PC-9 (cell line): Measurements from ENCODE around the gene STK36. TPM values are rescaled to one million over a fixed set of nuclear protein-coding genes. Genes with fewer than 3 reads are reported as not detected.

Source experiments
- BruUV-seq: library from RNA; stranded (reverse); fragments of 400-500 nt; replicated peaks from 2 replicates; lab custom pipeline; 2021; lab: Mats Ljungman, UMichigan
- CTCF ChIA-PET: fragments of 300-600 bp; sonication (Branson Sonifier 250); formaldehyde crosslinking; loops from one replicate; lab custom pipeline; 2022; ENCODE audit warnings: antibody characterized with exemption; lab: Charles Lee
- POLR2A ChIA-PET: fragments of 300-600 bp; sonication (Branson Sonifier 250); formaldehyde crosslinking; loops from one replicate; lab custom pipeline; 2022; ENCODE audit warnings: antibody characterized with exemption; ENCODE audit not compliant: unreplicated experiment; lab: Charles Lee
- DNase-seq, 2 experiments: peaks; one replicate each; pipeline versions ENCODE4 v3.0.0 to v3.0.0-alpha.2; 2015 to 2022; ENCODE audit warnings: mixed read lengths in 1 of 2
- H2AFZ ChIP-seq: fragments of 200-600 bp; sonication (generic); 2 replicates; pipeline ENCODE4 v1.8.1; 2017; ENCODE audit warnings: antibody characterized with exemption
- H3F3A ChIP-seq: fragments of 200-600 bp; sonication (generic); 2 replicates; pipeline ENCODE4 v1.8.1; 2017; ENCODE audit warnings: antibody characterized with exemption, mild to moderate bottlenecking, low read depth; ENCODE audit not compliant: insufficient read depth
- H3K27ac ChIP-seq: fragments of 200-600 bp; sonication (generic); 2 replicates; pipeline ENCODE4 v1.6.1; 2016; ENCODE audit warnings: mixed run types
- H3K27me3 ChIP-seq: fragments of 200-600 bp; sonication (generic); 2 replicates; pipeline ENCODE4 v1.6.1; 2016; ENCODE audit warnings: low read depth, mixed run types; ENCODE audit not compliant: insufficient read depth
- H3K36me3 ChIP-seq: fragments of 200-600 bp; sonication (generic); 2 replicates; pipeline ENCODE4 v1.6.1; 2016; ENCODE audit warnings: low read depth, mixed run types
- H3K4me1 ChIP-seq: fragments of 200-600 bp; sonication (generic); replicated peaks from 2 replicates; pipeline ENCODE4 v1.6.1; 2016; ENCODE audit warnings: mixed run types; ENCODE audit not compliant: insufficient read depth
- H3K4me2 ChIP-seq: fragments of 200-600 bp; sonication (generic); 2 replicates; pipeline ENCODE4 v1.6.1; 2017; ENCODE audit warnings: mixed run types
- H3K4me3 ChIP-seq: fragments of 200-600 bp; sonication (generic); 2 replicates; pipeline ENCODE4 v1.6.1; 2016; ENCODE audit warnings: mixed run types
- H3K79me2 ChIP-seq: fragments of 200-600 bp; sonication (generic); 2 replicates; pipeline ENCODE4 v1.6.1; 2017; ENCODE audit warnings: low read depth, mixed run types
- H3K9me2 ChIP-seq: fragments of 200-600 bp; sonication (generic); 2 replicates; pipeline ENCODE4 v1.8.1; 2017; ENCODE audit warnings: mild to moderate bottlenecking; ENCODE audit not compliant: insufficient read depth
- H3K9me3 ChIP-seq: fragments of 200-600 bp; sonication (generic); 2 replicates; pipeline ENCODE4 v1.8.1; 2016; ENCODE audit warnings: low read depth; ENCODE audit not compliant: insufficient read depth
- H4K20me1 ChIP-seq: fragments of 200-600 bp; sonication (generic); 2 replicates; pipeline ENCODE4 v1.8.1; 2017; ENCODE audit not compliant: insufficient read depth
- CTCF ChIP-seq: fragments of 200-600 bp; sonication (generic); conservative IDR thresholded peaks from 2 replicates; pipeline ENCODE4 v1.6.1; 2017; ENCODE audit warnings: mixed run types, antibody characterized with exemption, mild to moderate bottlenecking, moderate library complexity
- EZH2 ChIP-seq: fragments of 200-600 bp; sonication (generic); IDR thresholded peaks from 2 replicates; pipeline ENCODE4 v1.8.0; 2017; ENCODE audit warnings: antibody characterized with exemption, low read depth
- intact Hi-C: fragments of 100-400 bp; cut with micrococcal nuclease; formaldehyde crosslinking; loops from one replicate; pipeline ENCODE4 v1.10.0; 2022; ENCODE audit not compliant: unreplicated experiment
- total RNA-seq: library from RNA; stranded (reverse); gene quantifications from 2 replicates; pipeline ENCODE4 v1.2.3, GENCODE V29; 2021

The STK36 gene
- total RNA-seq, 1 experiment from 2014 or later, result 52.9 TPM

DNA sequence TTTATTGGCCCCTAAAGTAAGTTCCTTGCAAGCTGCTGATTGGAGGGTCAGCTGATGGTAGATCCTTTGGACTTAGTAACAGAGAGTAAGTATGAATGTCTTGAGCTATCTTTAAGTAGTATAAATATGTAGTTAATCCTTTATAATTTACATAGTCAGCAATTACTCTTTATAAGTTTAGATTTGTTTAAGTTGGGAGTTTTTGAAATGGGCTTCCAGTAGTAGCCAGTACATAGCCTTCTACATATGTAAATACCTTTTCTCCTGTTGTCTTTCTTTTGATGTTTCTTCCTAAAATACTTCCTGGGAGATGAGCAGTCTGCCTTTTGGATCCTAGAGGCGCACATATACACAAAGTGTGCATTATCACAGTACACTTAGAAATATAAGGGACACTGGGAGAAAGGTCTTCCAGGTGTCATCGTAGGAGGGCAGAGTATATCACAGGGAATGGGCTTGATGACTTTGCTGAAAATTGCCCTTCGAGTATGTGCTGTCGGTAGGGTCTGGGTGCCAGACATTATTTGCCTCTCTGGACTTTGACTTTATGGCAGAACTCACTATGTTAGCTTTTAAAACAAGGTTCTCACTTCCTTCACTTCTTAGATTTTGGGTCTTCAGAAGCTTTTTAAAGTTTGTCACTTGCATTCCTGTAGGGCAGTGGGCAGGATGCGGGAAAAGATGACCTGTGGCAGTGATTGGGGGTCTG is 60.3 kb downstream of the STK36 start:
- Histone ChIP-seq H3F3A (peaks cover 37% of the 10 kb centered on the region), H3K4me2 (peak overlapping the region; percentile 62), H3K36me3 (peaks cover 3% of the 10 kb centered on the region; the same call in 1 of the 2 replicates), H3K9me2 (no peaks in the 10 kb centered on the region), H3K79me2 (peaks cover 58% of the 10 kb centered on the region), H2AFZ (no peak overlapping the region), H3K9me3 (no peaks in the 10 kb centered on the region), H4K20me1 (0 out of 2 replicates have a peak, but pooled peaks cover 3% of the 10 kb centered on the region), H3K4me3 (no peak overlapping the region), H3K4me1 (peaks cover 49% of the 10 kb centered on the region), H3K27me3 (no peaks in the 10 kb centered on the region), H3K27ac (peak overlapping the region; percentile 66)
- DNase-seq, result no peak
- BruUV-seq, result no TSS peak
- no peak for TF ChIP-seq EZH2
- no peak for TF ChIP-seq CTCF
- CTCF ChIA-PET, result interaction anchor here (1.0 to 1.3 kb wide), 2 partner anchors 22 to 115 kb away, joined by 5 to 6 read pairs; partner anchors contain the start of gene TTLL4
- POLR2A ChIA-PET, result interaction anchor here (0.5 to 0.7 kb wide), 3 partner anchors 10 to 170 kb away, joined by 5 to 8 read pairs (median 7); no protein-coding TSS in a partner anchor
- intact Hi-C loops, result loop anchor here (5.0 kb wide), 1 partner anchor 165 kb away; no protein-coding TSS in a partner anchor

GRCh38 chr2:218732761-218733158 is 60.9 kb downstream of the STK36 start:
- CTCF ChIA-PET, result no interaction called here
- DNase-seq, result no peak
- TF ChIP-seq EZH2 (no peak), CTCF (no peak)
- POLR2A ChIA-PET, result no interaction called here
- H3K79me2 ChIP-seq, result peaks cover 58% of the 10 kb centered on the region
- no peaks in the 10 kb centered on the region for H3K9me3 ChIP-seq
- BruUV-seq, result no TSS peak
- H3K27me3 ChIP-seq, result no peaks in the 10 kb centered on the region
- intact Hi-C loops, result loop anchor here (5.0 kb wide), 1 partner anchor 165 kb away; no protein-coding TSS in a partner anchor
- H3K27ac ChIP-seq, result peak overlapping the region; percentile 66
- H2AFZ ChIP-seq, result no peak overlapping the region
- H3K36me3 ChIP-seq, result peaks cover under 1% of the 10 kb centered on the region; the same call in 1 of the 2 replicates
- H3K9me2 ChIP-seq, result no peaks in the 10 kb centered on the region
- H3K4me2 ChIP-seq, result no peak overlapping the region
- 0 out of 2 replicates have a peak, but pooled peaks cover 3% of the 10 kb centered on the region for H4K20me1 ChIP-seq
- peaks cover 43% of the 10 kb centered on the region for H3K4me1 ChIP-seq
- peaks cover 31% of the 10 kb centered on the region for H3F3A ChIP-seq
- no peak overlapping the region for H3K4me3 ChIP-seq

- peak overlapping the region; percentile 21; the same call in 1 of the 2 replicates for H3K4me2 ChIP-seq
- H2AFZ ChIP-seq, result no peak overlapping the region
- intact Hi-C loops, result loop anchor here (5.0 kb wide), 1 partner anchor 164 kb away; no protein-coding TSS in a partner anchor
- no peaks in the 10 kb centered on the region; the same call in none of the 2 replicates for H3K36me3 ChIP-seq
- no TSS peak for BruUV-seq
- POLR2A ChIA-PET, result no interaction called here
- H3F3A ChIP-seq, result peaks cover 31% of the 10 kb centered on the region
- H3K9me3 ChIP-seq, result no peaks in the 10 kb centered on the region
- TF ChIP-seq EZH2, result no peak
- no peak for TF ChIP-seq CTCF
- H3K9me2 ChIP-seq, result no peaks in the 10 kb centered on the region
- CTCF ChIA-PET, result no interaction called here
- peaks cover 43% of the 10 kb centered on the region for H3K4me1 ChIP-seq
- H3K79me2 ChIP-seq, result peaks cover 56% of the 10 kb centered on the region
- H4K20me1 ChIP-seq, result 0 out of 2 replicates have a peak, but pooled peaks cover 3% of the 10 kb centered on the region
- no peak overlapping the region for H3K4me3 ChIP-seq
- H3K27ac ChIP-seq, result peak overlapping the region; percentile 66
- DNase-seq, result peak in 1 of 2 experiments; percentile 56
- no peaks in the 10 kb centered on the region for H3K27me3 ChIP-seq
Observed at GRCh38 chr2:218733171-218734021, 61.5 kb downstream of the STK36 start.
